WTC11 (cell line): ENCODE data around the gene UGT1A10. TPM values are rescaled to one million over a fixed set of nuclear protein-coding genes. Genes with fewer than 3 reads are reported as not detected.

Experiments
- ATAC-seq: fragments of 200-7000 bp; cut with Tn5 transposase; 2 replicates; pipeline ENCODE4 v1.10.0; 2021; ENCODE audit warnings: mild to moderate bottlenecking, moderate library complexity
- CTCF ChIA-PET: fragments of 300-600 bp; sonication (Branson Sonifier 250); formaldehyde crosslinking; loops from one replicate; lab custom pipeline; 2021; ENCODE audit warnings: antibody characterized with exemption; lab: Charles Lee
- POLR2A ChIA-PET: fragments of 350-600 bp; sonication (Branson Sonifier 250); formaldehyde crosslinking; loops from one replicate; lab custom pipeline; 2021; ENCODE audit warnings: antibody characterized with exemption; lab: Charles Lee
- DNase-seq: peaks from one replicate; pipeline ENCODE4 v3.0.0; 2021; ENCODE audit warnings: low spot score
- H3K27ac Mint-ChIP-seq: 2 replicates; pipeline ENCODE4 v1.8.0; 2021; ENCODE audit warnings: mixed read lengths
- H3K27me3 Mint-ChIP-seq: 2 replicates; pipeline ENCODE4 v1.8.0; 2021; ENCODE audit warnings: low read depth, mild to moderate bottlenecking, moderate library complexity, mixed read lengths
- H3K36me3 Mint-ChIP-seq: 2 replicates; pipeline ENCODE4 v1.8.0; 2021; ENCODE audit warnings: mixed read lengths
- H3K4me1 Mint-ChIP-seq: 2 replicates; pipeline ENCODE4 v1.8.0; 2022; ENCODE audit warnings: mixed read lengths
- H3K4me3 Mint-ChIP-seq: 2 replicates; pipeline ENCODE4 v1.8.0; 2021; ENCODE audit warnings: mild to moderate bottlenecking, moderate library complexity, mixed read lengths
- H3K9me3 Mint-ChIP-seq: 2 replicates; pipeline ENCODE4 v1.8.0; 2021; ENCODE audit warnings: mixed read lengths
- ARID4B ChIP-seq: sonication (generic); formaldehyde crosslinking; IDR thresholded peaks from 2 replicates; pipeline ENCODE4 v1.8.0; 2023; ENCODE audit warnings: missing genetic modification reagents, mild to moderate bottlenecking, borderline replicate concordance
- E2F4 ChIP-seq: sonication (generic); formaldehyde crosslinking; IDR thresholded peaks from 2 replicates; pipeline ENCODE4 v1.8.1; 2022; ENCODE audit warnings: low read depth, mild to moderate bottlenecking, moderate library complexity, missing genetic modification reagents, borderline replicate concordance
- ELF4 ChIP-seq: sonication (generic); formaldehyde crosslinking; IDR thresholded peaks from 2 replicates; pipeline ENCODE4 v1.8.1; 2022; ENCODE audit warnings: low read depth, mild to moderate bottlenecking, moderate library complexity, missing genetic modification reagents
- ETV6 ChIP-seq: sonication (generic); formaldehyde crosslinking; IDR thresholded peaks from 2 replicates; pipeline ENCODE4 v1.8.1; 2022; ENCODE audit warnings: mild to moderate bottlenecking, missing genetic modification reagents
- FOXK1 ChIP-seq: sonication (generic); formaldehyde crosslinking; IDR thresholded peaks from 2 replicates; pipeline ENCODE4 v1.8.0; 2022; ENCODE audit warnings: mild to moderate bottlenecking, moderate library complexity, missing genetic modification reagents
- HMGXB4 ChIP-seq: sonication (generic); formaldehyde crosslinking; IDR thresholded peaks from 2 replicates; pipeline ENCODE4 v1.8.1; 2023; ENCODE audit warnings: mild to moderate bottlenecking, moderate library complexity, missing genetic modification reagents
- NFYB ChIP-seq: sonication (generic); formaldehyde crosslinking; conservative IDR thresholded peaks from 2 replicates; pipeline ENCODE4 v1.8.0; 2022; ENCODE audit warnings: low read depth, missing genetic modification reagents
- PRDM15 ChIP-seq: sonication (generic); formaldehyde crosslinking; IDR thresholded peaks from 2 replicates; pipeline ENCODE4 v1.8.0; 2022; ENCODE audit warnings: missing genetic modification reagents
- SMAD3 ChIP-seq: sonication (generic); formaldehyde crosslinking; IDR thresholded peaks from 2 replicates; pipeline ENCODE4 v1.8.0; 2022; ENCODE audit warnings: missing genetic modification reagents, mild to moderate bottlenecking, borderline replicate concordance
- TCF7 ChIP-seq: sonication (generic); formaldehyde crosslinking; IDR thresholded peaks from 2 replicates; pipeline ENCODE4 v1.8.0; 2022; ENCODE audit warnings: mild to moderate bottlenecking, low read depth, missing genetic modification reagents, moderate library complexity
- TEAD1 ChIP-seq: sonication (generic); formaldehyde crosslinking; IDR thresholded peaks from 2 replicates; pipeline ENCODE4 v1.8.0; 2022; ENCODE audit warnings: mild to moderate bottlenecking, missing genetic modification reagents
- USF1 ChIP-seq: sonication (generic); formaldehyde crosslinking; IDR thresholded peaks from 2 replicates; pipeline ENCODE4 v1.8.0; 2022; ENCODE audit warnings: mild to moderate bottlenecking, missing genetic modification reagents
- ZMAT4 ChIP-seq: fragments of 250-450 bp; sonication (Bioruptor Pico); IDR thresholded peaks from 2 replicates; pipeline ENCODE4 v1.9.0; 2021; ENCODE audit warnings: mild to moderate bottlenecking
- total RNA-seq: library from RNA; stranded (reverse); gene quantifications from 3 replicates; pipeline ENCODE4 v1.2.3, GENCODE V29; 2021

Gene UGT1A10
- total RNA-seq, 1 experiment from 2014 or later: not detected

- TF ChIP-seq USF1 (CRISPR knock-in tag) (no peak), PRDM15 (CRISPR knock-in tag) (no peak), E2F4 (CRISPR knock-in tag) (no peak), TEAD1 (no peak), NFYB (CRISPR knock-in tag) (no peak), FOXK1 (CRISPR knock-in tag) (no peak), ARID4B (no peak), TCF7 (CRISPR knock-in tag) (no peak), SMAD3 (CRISPR knock-in tag) (no peak)
These were observed 155.7 kb downstream of the UGT1A10 start (continued) for GRCh38 chr2:233791883-233792329.

- TF ChIP-seq HMGXB4 (CRISPR knock-in tag): no peak
- TF ChIP-seq ETV6 (CRISPR knock-in tag): no peak
- TF ChIP-seq ELF4 (CRISPR knock-in tag): no peak
- no peak for TF ChIP-seq ZMAT4 (CRISPR knock-in tag)
- Mint-ChIP-seq H3K27ac (no peak overlapping the region), H3K27me3 (no peaks in the 10 kb centered on the region; the same call in 1 of the 2 replicates), H3K4me3 (no peak overlapping the region), H3K9me3 (peaks cover 6% of the 10 kb centered on the region), H3K36me3 (no peaks in the 10 kb centered on the region), H3K4me1 (no peaks in the 10 kb centered on the region)
- DNase-seq (no peak), ATAC-seq (no peak)
- CTCF ChIA-PET: no interaction called here
- POLR2A ChIA-PET: no interaction called here
These were observed 156.5 kb downstream of the UGT1A10 start for GRCh38 chr2:233792720-233793119.
